Measurements from ENCODE around the gene CACNA1D.

CACNA1D gene

DNA sequence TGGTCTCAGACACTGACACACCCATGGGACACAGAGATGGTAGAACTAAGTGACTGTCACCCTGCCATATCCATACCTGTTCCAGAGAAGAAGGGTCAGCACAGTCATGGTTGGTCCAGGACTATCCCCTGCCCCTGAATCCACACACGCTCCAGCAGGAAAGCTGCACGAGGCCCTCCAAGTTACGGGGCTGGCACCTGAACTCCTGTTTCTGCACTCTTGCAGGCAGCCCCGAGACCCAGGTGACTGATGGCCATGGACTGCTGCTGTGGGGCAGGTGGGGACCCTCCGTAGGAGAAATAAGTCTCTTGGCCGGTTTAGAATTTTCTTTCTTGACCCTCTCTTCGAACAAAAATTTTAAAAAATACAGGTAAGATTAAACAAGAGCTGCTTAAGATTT lies 321.2 kb downstream of the CACNA1D start:
- POLR2A ChIA-PET: no interaction called here
- no peak for DNase-seq (ENCODE audit: low read depth, low spot score)
- TF ChIP-seq, protein P1, sequence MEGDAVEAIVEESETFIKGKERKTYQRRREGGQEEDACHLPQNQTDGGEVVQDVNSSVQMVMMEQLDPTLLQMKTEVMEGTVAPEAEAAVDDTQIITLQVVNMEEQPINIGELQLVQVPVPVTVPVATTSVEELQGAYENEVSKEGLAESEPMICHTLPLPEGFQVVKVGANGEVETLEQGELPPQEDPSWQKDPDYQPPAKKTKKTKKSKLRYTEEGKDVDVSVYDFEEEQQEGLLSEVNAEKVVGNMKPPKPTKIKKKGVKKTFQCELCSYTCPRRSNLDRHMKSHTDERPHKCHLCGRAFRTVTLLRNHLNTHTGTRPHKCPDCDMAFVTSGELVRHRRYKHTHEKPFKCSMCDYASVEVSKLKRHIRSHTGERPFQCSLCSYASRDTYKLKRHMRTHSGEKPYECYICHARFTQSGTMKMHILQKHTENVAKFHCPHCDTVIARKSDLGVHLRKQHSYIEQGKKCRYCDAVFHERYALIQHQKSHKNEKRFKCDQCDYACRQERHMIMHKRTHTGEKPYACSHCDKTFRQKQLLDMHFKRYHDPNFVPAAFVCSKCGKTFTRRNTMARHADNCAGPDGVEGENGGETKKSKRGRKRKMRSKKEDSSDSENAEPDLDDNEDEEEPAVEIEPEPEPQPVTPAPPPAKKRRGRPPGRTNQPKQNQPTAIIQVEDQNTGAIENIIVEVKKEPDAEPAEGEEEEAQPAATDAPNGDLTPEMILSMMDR (IDR thresholded peaks at IDR 0.05; ENCODE audit: insufficient read depth, low read length, missing control alignments): no peak
- H3K4me3 ChIP-seq (ENCODE audit: low read depth, low read length): no peak overlapping the region
- CTCF ChIA-PET: no interaction called here

DNA sequence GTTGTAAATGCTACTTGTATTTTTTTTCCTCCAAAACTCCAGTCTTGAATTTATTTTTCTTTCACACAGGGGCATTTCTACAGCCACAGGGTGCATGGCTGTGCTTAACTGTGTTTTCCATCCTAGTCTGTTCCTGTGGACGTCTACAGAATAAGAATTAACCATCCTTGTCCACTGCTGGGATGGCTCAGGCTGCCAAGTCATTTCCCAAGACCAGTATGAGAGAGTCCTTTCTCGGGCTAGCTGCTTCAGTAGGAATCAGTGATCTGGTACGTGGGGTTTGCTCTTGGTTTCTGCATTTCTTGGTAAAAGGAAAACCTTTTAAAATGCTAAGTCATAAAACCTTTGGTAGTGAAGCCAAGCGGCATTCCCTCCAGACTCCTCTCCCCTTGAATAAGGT lies 322.0 kb downstream of the CACNA1D start:
- TF ChIP-seq, protein P1 (IDR thresholded peaks at IDR 0.05; ENCODE audit: insufficient read depth, low read length, missing control alignments): no peak
- DNase-seq (ENCODE audit: low read depth, low spot score): no peak
- no peak overlapping the region for H3K4me3 ChIP-seq (ENCODE audit: low read depth, low read length)
- ChIA-PET POLR2A (no interaction called here), CTCF (no interaction called here)

DNA sequence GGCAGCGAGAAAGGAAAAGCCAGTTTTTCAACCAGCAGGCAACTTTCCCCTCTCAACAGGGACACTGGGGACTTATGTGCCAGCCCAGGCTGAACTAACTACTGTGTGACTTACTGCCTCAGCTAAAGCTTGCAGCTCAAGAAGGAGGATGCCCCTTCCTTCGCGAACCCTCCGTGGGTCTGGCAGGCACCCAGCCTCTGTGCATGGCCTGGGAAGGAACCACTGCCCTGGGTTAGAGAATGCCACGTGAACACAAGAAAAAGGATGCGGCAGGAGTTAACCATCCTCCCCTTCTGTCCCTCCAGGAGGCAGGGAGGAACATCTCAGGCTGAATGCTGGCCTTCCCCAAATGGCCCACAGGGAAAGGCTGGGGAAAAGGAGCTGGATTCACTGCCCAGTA lies 322.8 kb downstream of the CACNA1D start:
- H3K4me3 ChIP-seq (ENCODE audit: low read depth, low read length): no peak overlapping the region
- ChIA-PET POLR2A (no interaction called here), CTCF (no interaction called here)
- no peak for DNase-seq (ENCODE audit: low read depth, low spot score)
- TF ChIP-seq, protein P1 (IDR thresholded peaks at IDR 0.05; ENCODE audit: insufficient read depth, low read length, missing control alignments): no peak

DNA sequence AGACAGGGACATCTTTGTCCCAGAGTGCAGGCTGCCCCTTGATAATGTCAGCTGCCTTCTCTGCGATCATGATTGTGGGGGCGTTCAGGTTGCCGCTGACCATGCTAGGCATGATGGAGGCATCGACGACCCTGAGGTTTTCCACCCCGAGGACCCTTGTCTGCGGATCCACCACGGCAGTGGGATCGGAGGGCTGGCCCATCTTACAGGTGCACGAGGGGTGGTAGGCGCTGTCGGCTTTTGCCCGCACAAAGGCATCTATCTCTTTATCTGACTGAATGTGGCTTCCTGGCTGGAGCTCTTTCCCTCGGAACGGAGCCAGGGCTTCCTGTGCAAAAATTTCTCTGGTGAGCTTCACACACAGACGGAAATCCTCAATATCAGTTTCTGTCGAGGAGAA lies 323.4 kb downstream of the CACNA1D start:
- DNase-seq (ENCODE audit: low read depth, low spot score): no peak
- TF ChIP-seq, protein P1 (IDR thresholded peaks at IDR 0.05; ENCODE audit: insufficient read depth, low read length, missing control alignments): no peak
- POLR2A ChIA-PET: interaction anchor here (0.7 kb wide), 1 partner anchor 1092 kb away, joined by 6 read pairs; no protein-coding TSS in a partner anchor
- no peak overlapping the region for H3K4me3 ChIP-seq (ENCODE audit: low read depth, low read length)
- CTCF ChIA-PET: no interaction called here

DNA sequence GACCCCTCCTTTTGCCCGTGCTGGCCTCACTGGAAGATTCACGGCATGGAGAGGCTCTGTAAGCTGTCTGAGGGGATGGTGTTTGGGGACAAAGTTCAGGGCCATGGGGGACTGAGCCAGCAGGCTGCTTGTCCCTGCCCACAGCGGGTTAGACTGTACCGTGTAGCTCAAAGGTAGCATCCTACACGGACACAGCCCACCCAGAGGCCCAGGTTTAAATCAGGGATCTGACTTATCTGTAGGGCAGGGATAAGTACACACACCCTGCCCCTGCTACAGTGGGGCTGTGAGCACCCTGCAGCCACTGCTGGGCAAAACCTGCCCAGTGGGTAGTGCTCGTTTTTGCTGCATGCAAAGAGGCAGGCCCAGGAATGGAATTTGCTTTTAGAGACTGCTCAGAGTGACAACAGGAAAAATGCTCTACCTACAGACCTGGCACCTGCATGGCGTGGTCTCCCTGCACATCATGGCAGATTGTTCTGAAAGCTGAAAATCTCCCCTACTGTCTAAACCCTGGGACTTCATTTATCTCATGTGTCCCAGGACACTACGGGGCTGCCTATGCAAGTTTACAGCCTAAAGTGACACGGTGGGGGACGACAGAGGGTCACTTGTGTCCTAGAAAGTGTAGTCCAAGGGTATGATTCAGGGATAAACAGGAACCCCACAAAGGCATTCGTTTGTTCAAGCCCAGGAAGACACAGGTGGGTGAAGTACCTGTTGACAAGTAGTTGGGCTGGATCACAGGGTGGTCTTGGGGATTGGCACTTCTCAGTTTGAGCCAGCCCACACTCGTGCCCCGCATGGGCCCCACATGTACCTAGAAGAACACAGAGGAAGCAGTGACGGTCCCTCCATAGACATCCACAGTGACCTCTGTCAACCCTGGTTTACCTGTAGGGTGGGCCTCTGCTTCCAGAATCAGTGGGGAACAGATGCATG lies 324.1 kb downstream of the CACNA1D start:
- POLR2A ChIA-PET: interaction anchor here (0.7 kb wide), 1 partner anchor 1091 kb away, joined by 6 read pairs; no protein-coding TSS in a partner anchor

More for the DNA sequence above, 324.1 kb downstream of the CACNA1D start:
- CTCF ChIA-PET: no interaction called here
- no peak overlapping the region for H3K4me3 ChIP-seq (ENCODE audit: low read depth, low read length)
- no peak for DNase-seq (ENCODE audit: low read depth, low spot score)
- TF ChIP-seq, protein P1 (IDR thresholded peaks at IDR 0.05; ENCODE audit: insufficient read depth, low read length, missing control alignments): no peak
